HG02938 (cell line): ENCODE measurements around the gene P2RY4.
"Not testable (repeated sequence)": the region's sequence is repeated elsewhere in the genome, so short reads cannot be mapped to it uniquely, and the experiment has no call there.

ENCODE experiments used
- ATAC-seq: cut with Tn5 transposase; IDR thresholded peaks from one replicate; pipeline ENCODE4 v1.9.1; 2021; ENCODE audit warnings: mild to moderate bottlenecking, moderate library complexity; ENCODE audit not compliant: unreplicated experiment

Gene P2RY4

GRCh38 chrX:70260104-70260503, at the start of gene P2RY4:
P2RY4 (minus strand) TSS chrX:70260204; CDS start chrX:70259624, 580 bp downstream.
- no peak for ATAC-seq

- ATAC-seq: no peak
These were observed 41.7 kb upstream of the P2RY4 start for GRCh38 chrX:70301716-70302115.

GRCh38 chrX:70293621-70294020, 33.6 kb upstream of the P2RY4 start:
- ATAC-seq: no peak

- no peak for ATAC-seq
These were observed 32.8 kb upstream of the P2RY4 start for GRCh38 chrX:70292788-70293187.

GRCh38 chrX:70289793-70290770, 30.1 kb upstream of the P2RY4 start, which contains the start of the genes KIF4A and PDZD11:
KIF4A (plus strand) TSS chrX:70290104; CDS start chrX:70290459, 355 bp downstream.
PDZD11 (minus strand) TSS chrX:70289927; CDS start chrX:70289341, 586 bp downstream.
- peak; percentile 93 for ATAC-seq

- no peak for ATAC-seq
These were observed 29.3 kb upstream of the P2RY4 start for GRCh38 chrX:70289168-70289792.

- no peak for ATAC-seq
These were observed 21.9 kb upstream of the P2RY4 start, which contains the start of gene RAB41 for GRCh38 chrX:70281951-70282350. RAB41 (plus strand) TSS chrX:70282172; CDS start chrX:70282218, 46 bp downstream.

- ATAC-seq: no peak
These were observed 20.6 kb upstream of the P2RY4 start for GRCh38 chrX:70280573-70280972.

GRCh38 chrX:70279081-70279480, 19.1 kb upstream of the P2RY4 start:
- ATAC-seq: no peak

GRCh38 chrX:70274029-70274428, 14.0 kb upstream of the P2RY4 start:
- not testable (repeated sequence) for ATAC-seq

GRCh38 chrX:70268034-70268433, 8.0 kb upstream of the P2RY4 start, which contains the start of gene ARR3:
ARR3 (plus strand) TSS chrX:70268334; CDS start chrX:70269386, 1,052 bp downstream.
- ATAC-seq: no peak

GRCh38 chrX:70264784-70265183, 4.8 kb upstream of the P2RY4 start:
- ATAC-seq: no peak

- no peak for ATAC-seq
These were observed 3.1 kb upstream of the P2RY4 start for GRCh38 chrX:70262952-70263567.

GRCh38 chrX:70257423-70258288, 2.3 kb downstream of the P2RY4 start:
- ATAC-seq: no peak

GRCh38 chrX:70255452-70255851, 4.6 kb downstream of the P2RY4 start:
- ATAC-seq: no peak

- ATAC-seq: no peak
These were observed 5.1 kb downstream of the P2RY4 start for GRCh38 chrX:70254909-70255308.

GRCh38 chrX:70254063-70254400, 6.0 kb downstream of the P2RY4 start:
- ATAC-seq: no peak

GRCh38 chrX:70253377-70254062, 6.5 kb downstream of the P2RY4 start:
- ATAC-seq: no peak

GRCh38 chrX:70252491-70252890, 7.5 kb downstream of the P2RY4 start:
- no peak for ATAC-seq

GRCh38 chrX:70247252-70247651, 12.8 kb downstream of the P2RY4 start:
- no peak for ATAC-seq
